Measurements from ENCODE around the gene CHST12.

Gene CHST12

GRCh38 chr7:2420216-2420933 is 17.0 kb downstream of the CHST12 start:
- no peak overlapping the region for H3K4me3 ChIP-seq (ENCODE audit: control insufficient read depth, low read depth, low read length)
- DNase-seq (ENCODE audit: low read depth): no peak
- no peak for TF ChIP-seq CTCF (IDR thresholded peaks at IDR 0.05; ENCODE audit: control insufficient read depth, insufficient read depth, low read depth, low read length, missing control alignments)

DNA sequence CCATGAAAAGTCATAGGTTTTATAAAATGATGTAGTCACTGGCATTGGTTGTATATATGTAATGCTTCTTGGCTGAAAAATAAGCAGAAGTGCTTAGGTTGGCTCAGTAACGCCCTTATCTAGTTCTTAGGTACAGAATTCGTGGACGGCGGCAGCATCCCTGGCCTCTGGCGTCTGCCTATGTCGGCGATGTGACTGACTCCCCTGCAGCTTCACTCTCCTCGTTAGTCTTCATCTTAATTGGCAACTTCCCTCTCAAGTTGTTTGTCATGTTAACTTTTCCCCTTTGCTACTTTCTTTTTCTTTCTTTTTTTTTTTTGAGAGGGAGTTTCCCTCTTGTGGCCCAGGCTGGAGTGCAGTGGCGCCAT is 18.5 kb downstream of the CHST12 start:
- no peak for TF ChIP-seq CTCF (IDR thresholded peaks at IDR 0.05; ENCODE audit: control insufficient read depth, insufficient read depth, low read depth, low read length, missing control alignments)
- H3K4me3 ChIP-seq (ENCODE audit: control insufficient read depth, low read depth, low read length): no peak overlapping the region
- no peak for DNase-seq (ENCODE audit: low read depth)

DNA sequence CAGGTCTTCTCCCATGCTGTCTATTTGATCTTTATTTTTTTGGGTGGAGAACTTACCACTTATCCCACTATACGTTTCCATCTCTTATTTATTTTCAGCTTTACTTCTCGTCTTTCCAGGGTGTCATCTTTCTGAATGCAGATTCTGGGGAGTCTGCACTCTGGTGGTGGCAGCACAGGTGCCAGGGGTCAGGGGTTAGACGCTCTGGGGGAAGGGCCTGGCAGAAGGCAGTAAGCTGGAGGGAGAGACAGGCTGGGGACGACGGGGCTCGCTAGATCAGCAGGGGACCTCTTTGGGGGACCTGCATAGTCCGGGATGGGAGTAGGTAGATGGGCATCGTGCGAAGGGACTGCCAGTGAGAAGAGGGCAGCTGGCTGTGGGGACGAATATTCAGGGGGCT is 22.3 kb downstream of the CHST12 start:
- TF ChIP-seq CTCF (IDR thresholded peaks at IDR 0.05; ENCODE audit: control insufficient read depth, insufficient read depth, low read depth, low read length, missing control alignments): no peak
- DNase-seq (ENCODE audit: low read depth): no peak
- no peak overlapping the region for H3K4me3 ChIP-seq (ENCODE audit: control insufficient read depth, low read depth, low read length)

DNA sequence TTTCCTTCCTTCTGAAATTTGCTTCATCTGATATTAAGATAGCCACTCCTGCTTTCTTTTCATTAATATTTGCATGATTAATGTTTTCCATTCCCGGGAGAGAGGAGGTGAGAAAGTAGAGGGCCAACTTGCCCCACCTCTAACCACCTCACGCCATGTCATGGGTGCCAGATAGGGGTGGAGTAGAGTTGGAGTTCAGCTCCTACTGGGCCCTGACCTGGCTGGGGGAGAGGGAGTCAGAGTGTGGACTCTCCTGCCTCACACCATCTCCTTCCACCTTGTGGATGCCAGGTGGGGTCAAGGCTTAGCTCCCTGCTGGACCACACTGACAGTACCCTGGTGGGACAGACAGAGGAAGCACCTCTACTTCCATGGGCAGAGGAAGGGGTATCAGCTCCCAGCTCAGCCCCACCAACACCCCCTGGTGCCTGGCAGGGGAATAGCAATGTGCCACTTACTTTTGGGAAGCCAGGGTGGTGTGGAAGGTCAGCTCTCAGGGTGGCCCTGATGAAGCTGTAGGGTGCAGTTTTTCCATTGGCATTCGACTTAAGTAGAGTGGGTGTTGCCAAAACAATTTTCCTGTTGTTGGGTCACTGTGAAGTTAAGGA is 28.0 kb downstream of the CHST12 start:
- no peak for DNase-seq (ENCODE audit: low read depth)
- H3K4me3 ChIP-seq (ENCODE audit: control insufficient read depth, low read depth, low read length): no peak overlapping the region
- TF ChIP-seq CTCF (IDR thresholded peaks at IDR 0.05; ENCODE audit: control insufficient read depth, insufficient read depth, low read depth, low read length, missing control alignments): peak; percentile 37

DNA sequence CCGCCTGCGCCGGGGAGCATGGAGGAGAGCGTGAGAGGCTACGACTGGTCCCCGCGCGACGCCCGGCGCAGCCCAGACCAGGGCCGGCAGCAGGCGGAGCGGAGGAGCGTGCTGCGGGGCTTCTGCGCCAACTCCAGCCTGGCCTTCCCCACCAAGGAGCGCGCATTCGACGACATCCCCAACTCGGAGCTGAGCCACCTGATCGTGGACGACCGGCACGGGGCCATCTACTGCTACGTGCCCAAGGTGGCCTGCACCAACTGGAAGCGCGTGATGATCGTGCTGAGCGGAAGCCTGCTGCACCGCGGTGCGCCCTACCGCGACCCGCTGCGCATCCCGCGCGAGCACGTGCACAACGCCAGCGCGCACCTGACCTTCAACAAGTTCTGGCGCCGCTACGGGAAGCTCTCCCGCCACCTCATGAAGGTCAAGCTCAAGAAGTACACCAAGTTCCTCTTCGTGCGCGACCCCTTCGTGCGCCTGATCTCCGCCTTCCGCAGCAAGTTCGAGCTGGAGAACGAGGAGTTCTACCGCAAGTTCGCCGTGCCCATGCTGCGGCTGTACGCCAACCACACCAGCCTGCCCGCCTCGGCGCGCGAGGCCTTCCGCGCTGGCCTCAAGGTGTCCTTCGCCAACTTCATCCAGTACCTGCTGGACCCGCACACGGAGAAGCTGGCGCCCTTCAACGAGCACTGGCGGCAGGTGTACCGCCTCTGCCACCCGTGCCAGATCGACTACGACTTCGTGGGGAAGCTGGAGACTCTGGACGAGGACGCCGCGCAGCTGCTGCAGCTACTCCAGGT is 29.7 kb downstream of the CHST12 start:
- TF ChIP-seq CTCF (IDR thresholded peaks at IDR 0.05; ENCODE audit: control insufficient read depth, insufficient read depth, low read depth, low read length, missing control alignments): no peak
- H3K4me3 ChIP-seq (ENCODE audit: control insufficient read depth, low read depth, low read length): no peak overlapping the region
- no peak for DNase-seq (ENCODE audit: low read depth)

- H3K4me3 ChIP-seq (ENCODE audit: control insufficient read depth, low read depth, low read length): no peak overlapping the region
- no peak for TF ChIP-seq CTCF (IDR thresholded peaks at IDR 0.05; ENCODE audit: control insufficient read depth, insufficient read depth, low read depth, low read length, missing control alignments)
- DNase-seq (ENCODE audit: low read depth): no peak
Observed at GRCh38 chr7:2433713-2434550, 30.5 kb downstream of the CHST12 start.

Data from AG09309 (cell line).